HS-5 (cell line): ENCODE data around the gene SRD5A1.

Experiments
- DNase-seq: peaks from one replicate; pipeline ENCODE4 v3.0.0-alpha.2; 2012; ENCODE audit warnings: low read depth

SRD5A1 gene

GRCh38 chr5:6604341-6604740 is 28.9 kb upstream of the SRD5A1 start:
- no peak for DNase-seq

GRCh38 chr5:6604946-6605345 is 28.3 kb upstream of the SRD5A1 start:
- DNase-seq, result no peak

- no peak for DNase-seq
Observed at GRCh38 chr5:6606884-6607558, 26.2 kb upstream of the SRD5A1 start.

DNA sequence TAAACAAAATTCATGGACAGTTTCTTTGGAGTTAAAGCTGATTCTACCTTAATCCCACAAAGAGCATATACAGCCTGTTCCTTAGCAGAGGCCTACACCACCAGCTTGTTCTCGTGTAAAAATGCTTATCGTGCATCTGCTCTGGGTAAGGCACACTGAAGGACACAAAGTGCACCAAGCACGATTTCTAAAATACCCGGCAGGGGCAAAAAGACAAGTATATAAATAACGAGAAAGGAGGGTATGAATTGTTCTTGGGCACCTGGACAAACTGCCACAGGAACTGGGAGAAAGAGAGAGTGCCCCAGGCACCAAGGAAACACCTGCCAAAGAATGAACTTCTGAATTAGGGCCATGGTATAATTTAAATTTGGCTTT is 25.7 kb upstream of the SRD5A1 start:
- DNase-seq, result no peak

- no peak for DNase-seq
Observed at GRCh38 chr5:6608016-6608415, 25.2 kb upstream of the SRD5A1 start.

DNA sequence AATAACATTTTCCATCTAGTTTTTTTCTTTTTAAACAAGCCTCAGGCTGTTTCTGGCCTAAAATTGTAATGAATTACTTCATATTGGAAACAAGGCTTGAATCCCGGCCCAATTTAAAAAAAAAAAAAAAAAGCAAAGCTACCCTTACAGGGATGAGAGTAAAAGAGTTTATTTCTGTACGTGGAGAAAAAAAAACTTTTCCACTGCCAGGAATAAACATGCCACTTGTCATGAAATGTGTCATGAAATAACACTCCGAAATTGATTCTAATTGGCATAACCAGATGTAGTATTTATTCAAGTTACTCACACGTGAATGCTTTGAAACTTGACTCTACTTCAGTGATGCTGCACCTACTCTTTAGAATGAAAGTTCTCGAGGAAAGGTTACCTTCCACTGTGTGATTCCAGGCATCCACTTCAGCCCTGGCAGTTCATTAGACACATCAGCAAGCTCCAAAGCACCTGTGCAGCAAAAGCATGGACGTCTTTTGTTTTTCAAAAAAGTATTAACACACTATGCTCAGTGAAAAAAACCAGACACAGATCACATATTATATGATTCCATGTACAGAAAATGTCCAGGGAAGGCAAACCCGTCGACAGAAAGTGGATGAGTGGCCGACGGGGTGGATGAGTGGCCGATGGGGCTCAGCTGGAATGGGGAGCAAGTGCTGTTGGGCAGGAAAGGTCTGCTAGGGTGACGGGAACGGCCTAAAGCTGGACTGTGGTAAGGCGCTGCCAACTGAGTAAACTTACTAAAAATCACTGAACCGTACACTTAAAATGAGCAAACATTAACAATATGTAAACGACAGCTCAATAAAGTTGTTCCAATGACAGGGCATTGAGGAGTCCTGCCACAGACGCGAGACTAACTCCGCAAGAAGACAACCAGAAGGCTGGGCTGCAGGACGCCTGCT is 21.6 kb upstream of the SRD5A1 start:
- no peak for DNase-seq

- no peak for DNase-seq
Observed at GRCh38 chr5:6615034-6615815, 18.0 kb upstream of the SRD5A1 start.

GRCh38 chr5:6616632-6617031 is 16.6 kb upstream of the SRD5A1 start:
- DNase-seq, result no peak

GRCh38 chr5:6623228-6623627 is 10.0 kb upstream of the SRD5A1 start:
- DNase-seq, result no peak

DNA sequence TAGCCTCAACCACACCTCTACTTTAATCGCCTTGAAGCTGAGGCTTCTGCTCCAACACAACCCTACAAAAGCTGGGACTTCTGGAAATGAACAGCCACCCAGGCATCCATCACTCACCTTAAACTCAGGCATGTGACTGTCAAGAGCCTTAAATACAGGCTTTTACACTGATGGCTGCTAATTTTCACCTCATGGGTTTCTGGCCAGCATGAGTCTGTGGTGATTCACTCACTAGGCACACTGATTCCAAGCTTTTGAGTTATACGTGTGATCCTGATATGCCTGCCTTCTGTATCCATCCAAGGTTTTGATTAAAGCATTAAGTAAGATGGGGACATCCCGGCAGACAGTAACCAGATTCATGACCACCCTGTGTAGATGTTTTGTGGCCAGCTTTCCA is 9.3 kb upstream of the SRD5A1 start:
- DNase-seq, result no peak

GRCh38 chr5:6626508-6626907 is 6.7 kb upstream of the SRD5A1 start:
- no peak for DNase-seq

DNA sequence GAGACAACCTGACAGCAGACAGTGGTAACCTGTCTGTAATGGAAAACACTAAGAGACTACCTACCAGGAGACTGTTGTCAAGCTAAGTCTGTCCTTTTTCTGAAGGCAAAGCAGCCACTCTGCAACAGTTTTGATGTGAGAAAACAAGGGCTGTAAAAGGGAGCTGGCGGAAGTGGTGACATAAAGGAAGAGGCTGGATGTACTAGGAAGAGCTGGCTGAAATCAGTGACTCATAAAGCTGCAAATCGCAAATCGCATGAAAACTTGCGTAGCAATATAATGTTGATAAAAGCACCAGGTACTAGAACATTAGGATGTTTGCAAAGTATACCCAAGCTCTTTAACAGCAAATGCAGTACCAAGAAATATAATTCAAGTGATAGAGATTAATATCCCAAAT is 1.8 kb upstream of the SRD5A1 start:
- DNase-seq, result no peak

GRCh38 chr5:6632324-6632887 is 834 bp upstream of the SRD5A1 start:
- no peak for DNase-seq

DNA sequence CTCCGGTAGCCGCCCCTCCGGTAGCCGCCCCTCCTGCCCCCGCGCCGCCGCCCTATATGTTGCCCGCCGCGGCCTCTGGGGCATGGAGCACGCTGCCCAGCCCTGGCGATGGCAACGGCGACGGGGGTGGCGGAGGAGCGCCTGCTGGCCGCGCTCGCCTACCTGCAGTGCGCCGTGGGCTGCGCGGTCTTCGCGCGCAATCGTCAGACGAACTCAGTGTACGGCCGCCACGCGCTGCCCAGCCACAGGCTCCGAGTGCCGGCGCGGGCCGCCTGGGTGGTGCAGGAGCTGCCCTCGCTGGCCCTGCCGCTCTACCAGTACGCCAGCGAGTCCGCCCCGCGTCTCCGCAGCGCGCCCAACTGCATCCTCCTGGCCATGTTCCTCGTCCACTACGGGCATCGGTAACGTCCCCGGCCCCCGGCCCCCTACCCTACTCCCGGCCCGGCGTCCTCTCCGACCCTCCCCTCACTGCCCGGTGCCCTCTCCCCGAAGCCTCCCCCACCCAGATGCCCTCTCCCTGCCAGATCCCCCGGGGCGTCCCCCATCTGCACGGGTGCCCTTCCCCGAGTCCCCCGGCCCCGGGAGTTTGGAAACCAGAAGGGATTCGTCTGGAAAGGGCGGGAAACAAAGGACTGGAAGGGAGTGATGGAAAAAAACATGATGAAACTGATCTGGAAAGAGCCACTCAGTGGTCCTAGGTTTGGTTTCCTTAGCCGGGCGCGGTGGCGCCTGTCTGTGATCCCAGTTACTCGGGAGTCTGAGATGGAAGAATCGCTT is 417 bp downstream of the SRD5A1 start:
- DNase-seq, result no peak

DNA sequence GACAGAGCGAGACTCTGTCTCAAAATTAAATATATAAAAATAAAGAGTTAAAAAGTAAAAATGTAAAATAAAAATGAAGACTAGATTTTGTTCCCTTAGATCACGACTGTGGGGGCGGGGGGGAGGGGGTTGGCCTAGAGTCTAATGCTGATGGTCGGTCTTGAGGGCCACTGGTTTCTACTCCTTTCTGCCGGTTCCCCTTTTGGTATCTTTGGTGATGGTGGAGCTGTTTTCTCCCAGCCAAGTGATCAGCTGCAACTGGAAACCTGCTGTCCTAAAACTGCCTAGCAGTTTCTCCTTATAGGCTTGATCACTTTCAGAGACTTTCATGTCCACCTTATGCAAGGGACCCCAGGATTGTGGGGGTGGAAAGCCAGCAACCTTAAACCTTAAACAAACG is 1.1 kb downstream of the SRD5A1 start:
- no peak for DNase-seq

- no peak for DNase-seq
Observed at GRCh38 chr5:6634788-6635430, 1.7 kb downstream of the SRD5A1 start.

- no peak for DNase-seq
Observed at GRCh38 chr5:6636293-6636692, 3.1 kb downstream of the SRD5A1 start.

DNA sequence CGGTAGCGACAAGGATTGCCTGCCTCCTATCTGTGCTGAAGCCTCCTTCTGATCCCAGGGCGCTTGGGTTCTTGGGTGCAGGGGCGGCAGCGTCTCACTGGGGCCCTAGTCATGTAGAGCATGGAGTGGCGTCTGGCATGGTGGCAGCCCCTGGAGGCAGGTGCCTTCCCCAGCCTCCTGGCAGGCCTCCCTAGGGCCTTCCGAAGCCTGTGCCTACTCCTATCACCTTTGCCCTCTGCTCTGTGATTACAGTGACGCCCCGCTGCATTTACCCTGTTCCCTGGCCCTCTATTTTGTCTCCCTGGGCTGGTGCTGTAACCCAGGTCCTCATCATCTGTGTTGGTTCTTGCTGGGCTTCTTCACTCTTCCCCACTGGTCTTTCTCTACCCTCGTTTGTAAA is 3.8 kb downstream of the SRD5A1 start:
- no peak for DNase-seq

DNA sequence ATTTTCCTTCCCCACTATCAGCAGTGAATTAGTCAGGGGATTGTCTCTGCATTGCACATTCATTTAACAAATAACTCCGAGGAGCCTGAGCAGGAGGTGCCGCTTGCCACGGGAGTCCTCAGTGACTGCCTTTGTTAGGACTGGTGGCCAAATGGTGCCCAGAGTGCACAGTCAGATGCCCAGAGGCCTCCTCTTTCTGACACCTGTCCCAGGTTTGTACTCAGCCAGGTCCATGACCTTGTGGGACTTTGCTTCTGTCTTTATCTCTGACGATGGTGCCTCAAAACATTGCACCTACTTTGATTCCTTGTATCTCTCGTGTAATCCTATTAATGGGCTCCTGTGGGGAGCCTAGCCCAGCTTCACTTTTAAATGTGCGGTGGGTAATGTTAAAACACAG is 4.3 kb downstream of the SRD5A1 start:
- DNase-seq, result no peak

DNA sequence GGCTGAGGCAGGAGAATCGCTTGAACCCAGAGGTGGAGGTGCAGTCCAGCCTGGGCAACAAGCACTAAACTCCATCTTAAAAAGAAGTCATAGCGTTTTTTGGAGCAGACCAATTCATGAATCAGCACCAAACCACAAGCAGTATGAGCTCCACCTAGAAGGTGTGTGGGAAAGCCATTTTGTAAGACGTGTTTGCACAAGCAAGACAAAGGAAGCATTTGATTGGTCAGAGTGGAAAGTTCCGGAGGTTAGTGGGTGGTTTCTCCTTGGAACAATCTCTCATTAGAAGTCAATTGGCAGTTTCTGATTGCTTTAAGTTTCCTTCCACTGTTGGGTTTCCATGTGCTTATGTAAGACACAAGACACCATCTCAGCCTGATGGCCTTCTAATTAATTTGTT is 5.0 kb downstream of the SRD5A1 start:
- DNase-seq, result no peak

GRCh38 chr5:6642655-6643054 is 9.4 kb downstream of the SRD5A1 start:
- DNase-seq, result no peak
